Neural progenitor cell (in vitro differentiated cells): ENCODE results near the gene RNF213.
"Not testable (repeated sequence)": the region's sequence is repeated elsewhere in the genome, so short reads cannot be mapped to it uniquely, and the experiment has no call there.

Source experiments
- CTCF ChIP-seq: fragments of 200-600 bp; sonication (generic); IDR thresholded peaks from 2 replicates; pipeline ENCODE4 v1.5.1; 2017; ENCODE audit warnings: antibody characterized with exemption, mild to moderate bottlenecking
- EZH2phosphoT487 ChIP-seq: fragments of 200-600 bp; sonication (generic); IDR thresholded peaks from 2 replicates; pipeline ENCODE4 v1.6.1; 2017; ENCODE audit warnings: antibody characterized with exemption

GRCh38 chr17:80329421-80329820 is 68.8 kb downstream of the RNF213 start:
- not testable (repeated sequence) for TF ChIP-seq CTCF, EZH2phosphoT487
